Measurements from ENCODE around the gene ETNK2.
A peak's percentile ranks its signal among the peaks of the same experiment; 100 is the strongest.

The ETNK2 gene

DNA sequence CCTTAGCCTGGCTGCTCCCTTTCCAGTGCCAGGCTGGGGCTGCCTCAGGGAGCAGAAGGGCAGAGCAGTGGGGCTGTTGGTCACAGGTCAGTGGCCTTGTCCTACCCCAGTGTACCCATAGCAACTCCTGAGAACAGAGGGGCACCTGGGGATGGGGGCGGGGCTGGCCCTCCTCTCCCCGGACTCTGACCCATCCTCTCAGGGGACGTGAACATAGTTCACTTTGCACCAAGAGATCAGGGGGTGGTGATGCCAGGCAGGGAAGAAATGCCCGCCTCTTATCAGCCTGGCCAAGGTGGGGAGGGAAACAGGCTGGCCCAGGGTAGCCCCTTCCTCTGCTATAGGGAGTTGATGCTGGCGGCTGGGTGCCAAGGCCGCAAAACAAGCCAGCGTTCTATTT lies 4.9 kb downstream of the ETNK2 start:
- no peak for DNase-seq

DNA sequence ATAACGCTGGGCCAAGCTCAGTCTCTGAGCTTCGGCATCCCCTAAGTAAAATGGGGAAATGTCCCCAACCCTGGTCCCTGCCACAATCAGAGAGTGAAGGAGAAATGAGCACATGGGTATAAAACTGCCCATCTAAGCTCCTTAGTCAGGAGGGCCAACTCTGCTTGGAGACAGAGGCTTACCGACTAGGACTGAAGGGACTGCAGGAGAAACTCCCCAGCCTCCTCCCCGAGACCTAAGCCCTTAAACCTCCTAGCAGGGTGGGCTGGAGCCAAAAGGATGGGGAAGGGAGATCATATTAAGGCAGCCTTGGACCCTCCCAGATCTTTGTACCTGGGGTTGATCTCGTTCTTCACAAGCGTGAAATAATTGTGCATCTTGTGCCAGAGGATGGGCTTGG lies 5.5 kb downstream of the ETNK2 start:
- DNase-seq: no peak

DNA sequence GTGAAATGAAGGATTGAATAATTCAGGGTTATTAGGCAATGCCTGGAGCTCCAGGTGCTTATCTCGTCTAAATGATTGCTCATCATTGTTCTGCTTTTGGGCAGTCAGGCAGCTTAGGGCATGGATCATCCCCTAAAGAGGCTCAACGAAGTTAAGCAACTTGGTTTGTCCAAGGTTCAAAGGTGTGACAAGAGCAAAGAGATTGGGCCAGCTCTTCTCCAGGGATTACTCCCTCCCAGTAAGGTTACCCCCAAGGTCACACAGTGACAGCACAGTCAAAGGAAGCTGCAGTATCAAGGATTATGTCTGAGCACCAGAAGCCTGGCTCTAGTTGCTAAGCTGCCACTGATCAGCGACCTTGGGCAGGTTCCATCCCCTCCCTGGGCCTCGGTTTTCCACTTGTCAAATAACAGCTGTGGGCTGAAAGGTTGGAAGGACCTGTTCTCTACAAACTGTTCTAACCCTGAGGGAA lies 6.8 kb downstream of the ETNK2 start:
- DNase-seq: no peak

DNA sequence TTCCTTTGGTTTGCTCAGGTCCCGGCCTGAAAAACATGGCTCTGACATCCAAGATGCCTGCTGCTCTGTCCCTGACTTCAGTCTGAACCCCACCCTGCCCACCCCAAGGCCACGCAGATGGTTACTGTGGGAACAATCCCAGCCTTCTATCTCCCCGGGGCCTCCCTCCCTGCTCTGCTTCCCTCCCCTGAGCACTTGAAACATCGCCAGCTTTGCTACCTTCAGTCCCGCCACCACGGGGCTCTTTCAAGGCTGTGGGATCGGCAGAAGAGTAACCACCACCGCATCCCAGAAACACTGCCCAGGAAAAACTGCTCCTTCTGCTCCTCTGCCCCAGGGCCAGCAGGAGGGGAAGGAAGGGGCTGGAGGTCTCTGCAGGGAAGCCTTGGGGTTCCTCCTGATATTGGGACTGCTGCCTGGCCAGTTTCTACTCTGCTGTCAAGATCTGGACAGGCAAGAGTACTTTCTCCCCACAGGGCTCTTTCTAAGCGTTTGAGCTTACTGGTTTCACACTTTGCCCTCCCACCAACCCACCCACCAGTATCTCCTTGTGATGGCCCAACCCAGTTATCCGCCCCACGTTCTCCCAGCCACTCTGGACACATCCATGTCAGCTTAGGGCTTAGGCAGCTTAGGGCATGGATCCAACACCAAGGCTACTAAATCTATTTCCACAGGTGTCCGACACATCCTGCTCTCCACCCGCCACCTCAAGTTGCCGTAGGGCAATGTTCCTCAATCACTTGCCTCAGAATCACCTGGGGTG lies 8.4 kb downstream of the ETNK2 start:
- no peak for DNase-seq

DNA sequence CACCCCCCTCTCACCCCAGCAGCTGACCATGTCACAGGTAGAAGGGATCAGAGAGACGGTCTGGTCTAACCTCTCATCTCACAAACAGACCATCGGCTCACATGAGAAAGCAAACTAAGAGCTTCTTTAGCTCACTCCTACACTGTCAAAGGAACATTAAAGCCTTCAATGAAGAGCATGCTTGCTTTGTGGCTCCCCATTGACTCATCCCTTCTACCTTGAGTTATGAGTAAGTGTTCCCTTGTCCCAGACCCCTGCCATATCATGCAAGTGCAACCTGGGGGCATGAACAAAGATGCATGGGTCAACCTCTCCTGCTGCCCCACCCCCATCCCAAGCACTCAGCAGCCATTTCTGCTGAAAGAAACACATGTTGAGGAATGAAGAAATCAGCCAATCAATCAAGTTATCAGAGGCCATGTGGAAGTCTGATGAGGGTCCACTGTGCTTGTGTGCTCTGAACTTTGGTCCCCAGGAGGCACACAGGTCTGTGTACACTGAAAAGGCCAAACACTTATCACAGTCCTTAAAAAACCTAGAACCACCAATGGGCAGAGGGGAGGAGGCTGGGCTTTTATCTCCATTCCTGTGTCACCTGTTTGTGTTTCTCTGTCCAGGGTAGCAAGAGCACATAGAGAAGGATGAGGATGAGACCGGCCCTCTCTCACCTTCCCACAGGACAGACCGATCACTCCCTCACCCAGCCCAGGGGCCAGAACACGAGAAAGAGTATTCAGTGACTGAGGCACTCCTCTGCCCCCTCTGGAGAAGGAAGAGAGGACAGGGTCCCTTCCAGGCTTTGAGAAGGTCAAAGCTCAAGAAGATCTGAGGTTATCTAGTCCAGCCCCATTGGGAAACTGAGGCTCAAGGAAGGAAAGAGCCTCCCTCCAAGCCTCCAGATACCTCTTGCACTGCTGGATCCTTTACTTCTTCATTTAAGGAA lies 9.5 kb downstream of the ETNK2 start:
- DNase-seq: no peak

DNA sequence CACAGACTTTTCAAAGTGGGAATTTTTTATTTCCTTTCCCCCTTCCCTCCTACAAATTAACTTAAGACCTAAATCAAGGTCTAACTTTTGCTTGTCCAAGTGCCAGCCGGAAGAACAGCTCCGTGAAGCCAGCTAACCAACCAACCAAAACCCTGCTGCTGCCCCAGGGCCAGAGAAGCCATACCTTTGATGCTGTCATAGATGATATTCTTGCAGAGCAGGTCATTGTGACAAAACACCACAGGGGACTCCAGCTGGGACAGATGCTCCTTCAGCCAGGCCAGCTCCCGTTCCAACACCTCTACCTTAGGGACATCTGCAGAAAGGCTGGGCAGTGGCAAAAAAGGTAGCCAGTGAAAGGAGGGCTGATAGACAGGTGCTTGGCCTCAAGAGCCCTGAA lies 10.7 kb downstream of the ETNK2 start:
- no peak for DNase-seq

DNA sequence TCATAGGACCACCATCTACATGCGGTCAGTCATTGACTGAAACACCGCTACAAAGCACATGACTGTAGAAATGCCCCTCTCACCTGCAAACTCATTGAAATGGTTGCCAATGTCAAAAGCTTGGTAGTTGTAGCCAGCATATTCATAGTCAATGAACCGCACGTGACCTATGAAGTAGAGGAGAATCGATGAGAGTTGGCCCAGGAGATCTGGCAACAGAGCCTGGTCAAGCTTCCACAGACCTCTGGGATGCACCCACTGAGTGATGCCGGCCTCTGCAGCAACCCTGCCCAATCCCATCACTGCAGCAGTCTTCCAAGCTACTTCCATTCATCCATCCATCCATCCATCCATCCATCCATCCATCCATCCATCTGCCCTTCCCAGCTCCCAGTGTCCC lies 11.9 kb downstream of the ETNK2 start:
- DNase-seq: no peak

DNA sequence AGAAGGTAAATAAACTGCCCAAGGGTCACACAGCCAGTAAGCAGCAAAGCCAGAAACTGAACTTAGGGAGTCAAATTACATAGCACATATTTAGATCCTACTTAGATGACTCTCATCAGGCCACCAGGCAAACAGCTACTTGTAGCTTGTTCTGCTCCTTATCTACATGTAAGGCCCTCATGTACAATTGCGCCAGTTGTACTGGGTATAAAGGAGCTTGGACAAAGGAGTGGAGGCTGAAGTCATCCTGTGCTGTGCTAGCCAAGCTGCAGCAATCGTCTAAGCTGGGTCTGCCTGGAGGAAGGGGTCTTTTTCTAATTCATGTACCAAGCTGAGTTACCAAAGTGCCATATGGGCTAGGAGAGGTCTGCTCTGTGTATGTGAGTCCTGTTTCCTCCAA lies 12.8 kb downstream of the ETNK2 start:
- DNase-seq: no peak

DNA sequence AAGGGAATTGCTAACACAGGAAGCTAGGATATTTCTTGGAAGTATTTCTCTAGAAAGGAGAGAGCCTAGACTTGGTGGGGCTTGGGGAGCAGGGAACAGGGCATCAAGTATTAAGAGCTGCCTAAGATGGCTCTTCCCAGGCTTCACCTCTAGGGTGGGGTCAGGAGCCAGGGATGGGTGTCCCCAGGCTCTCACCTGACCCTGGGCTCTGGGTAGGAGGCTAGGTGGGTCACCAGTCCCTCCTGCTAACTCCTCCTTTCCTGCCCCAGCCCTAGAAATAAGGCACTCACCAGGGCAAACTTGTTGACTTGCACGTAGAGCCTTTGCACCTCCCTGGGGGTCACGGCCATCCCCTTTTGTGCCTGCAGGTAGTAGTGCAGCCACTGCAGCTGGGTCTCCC lies 15.0 kb downstream of the ETNK2 start:
- DNase-seq: no peak

DNA sequence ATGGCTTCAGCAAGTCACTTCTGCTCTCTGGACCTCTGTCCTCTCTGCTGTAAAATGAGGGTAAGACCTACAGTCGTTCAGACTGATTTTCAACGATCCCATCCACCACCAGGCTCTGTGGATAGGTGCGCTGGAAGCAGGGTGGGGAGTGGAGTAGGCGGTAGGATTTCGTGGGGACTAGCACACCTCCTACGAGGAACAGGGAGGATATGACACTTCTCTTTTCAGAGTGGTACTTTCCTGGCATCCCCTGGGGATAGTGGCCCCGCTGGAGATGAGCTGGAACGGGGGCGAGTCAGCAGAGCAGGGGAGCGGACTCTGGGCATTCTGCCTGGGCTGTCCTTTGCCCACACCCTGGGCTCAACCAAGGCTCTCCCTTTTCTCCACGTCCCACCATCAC lies 17.7 kb downstream of the ETNK2 start:
- no peak for DNase-seq

DNA sequence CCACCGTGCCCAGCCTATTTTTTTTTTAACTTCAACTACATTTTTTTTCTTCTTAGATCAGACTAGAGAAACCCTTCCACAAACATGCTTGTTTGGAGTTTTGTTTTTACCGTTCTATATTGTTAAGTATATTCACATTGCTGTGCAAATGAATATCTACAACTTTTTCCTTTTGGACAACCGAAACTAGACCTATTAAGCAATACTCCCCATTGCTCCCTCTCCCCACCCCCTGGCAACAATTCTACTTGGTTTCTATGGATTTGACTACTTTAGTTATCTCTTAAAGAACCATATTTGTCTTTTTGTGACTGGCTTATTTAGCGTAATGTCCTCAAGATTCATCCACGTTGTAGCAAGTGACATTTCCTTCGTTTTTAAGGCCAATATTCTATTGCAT lies 19.1 kb downstream of the ETNK2 start:
- no peak for DNase-seq

DNA sequence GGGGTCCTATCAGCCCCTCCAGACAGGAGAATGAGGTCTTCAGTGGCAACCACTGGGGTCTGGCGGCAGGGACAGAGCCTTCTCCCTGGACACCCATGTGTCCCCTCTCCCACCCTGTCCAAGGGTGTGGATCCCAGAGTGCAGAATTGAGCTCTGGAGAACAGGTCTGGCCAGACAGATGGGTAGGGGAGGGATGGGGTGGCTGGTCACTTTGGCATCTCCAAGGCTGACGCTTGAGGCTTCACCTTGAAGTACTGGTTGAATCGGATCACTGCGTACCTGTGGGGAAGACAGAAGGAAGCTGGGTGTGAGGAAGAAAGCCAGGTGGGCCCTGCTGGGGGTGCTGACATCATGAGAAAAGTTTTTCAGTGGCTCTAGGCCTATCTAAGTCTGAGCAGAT lies 19.9 kb downstream of the ETNK2 start:
- no peak for DNase-seq

DNA sequence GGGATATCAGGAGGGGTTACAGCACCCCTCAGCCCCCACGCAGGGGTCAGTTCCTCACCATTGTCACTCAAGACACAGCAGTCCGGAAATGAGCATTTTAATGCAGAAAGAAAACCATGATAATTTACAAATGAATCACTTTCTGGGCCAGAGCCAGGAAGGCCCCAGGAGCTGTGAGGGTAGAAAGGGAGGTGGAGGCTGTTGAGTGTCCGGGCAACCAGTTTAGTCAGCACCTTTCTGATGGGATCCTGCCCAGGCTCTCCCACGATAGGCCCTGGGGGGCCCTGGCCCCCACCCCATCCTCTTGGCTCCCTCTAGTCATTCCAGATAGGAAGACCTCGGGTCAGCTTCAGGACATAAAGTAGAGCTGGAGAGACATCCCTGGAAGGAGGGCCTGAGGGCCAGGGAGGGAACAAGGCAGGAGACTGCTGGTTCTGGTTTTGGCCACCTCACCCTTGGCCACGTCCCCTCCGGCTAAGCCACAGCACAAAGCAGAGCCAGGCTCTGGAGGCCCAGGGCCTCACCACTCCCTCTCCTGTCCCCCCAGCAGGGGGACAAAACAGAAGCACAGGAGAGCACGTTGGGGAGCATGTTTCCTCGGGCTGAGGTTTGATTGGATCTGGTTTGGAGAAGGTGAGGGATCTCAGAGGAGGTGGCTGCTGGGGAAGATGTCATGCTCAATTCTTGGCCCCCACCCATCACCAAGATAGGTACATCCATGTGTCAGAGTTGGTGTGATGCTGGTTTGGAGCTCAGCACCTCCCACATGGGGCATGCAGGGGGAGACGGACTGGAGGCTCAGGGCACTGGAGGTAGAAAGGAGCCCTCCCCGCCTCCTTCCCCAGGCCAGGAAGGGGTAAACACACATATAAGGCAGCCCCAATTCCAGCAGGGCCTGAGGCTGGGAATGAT lies 20.6 kb downstream of the ETNK2 start:
- no peak for DNase-seq

DNA sequence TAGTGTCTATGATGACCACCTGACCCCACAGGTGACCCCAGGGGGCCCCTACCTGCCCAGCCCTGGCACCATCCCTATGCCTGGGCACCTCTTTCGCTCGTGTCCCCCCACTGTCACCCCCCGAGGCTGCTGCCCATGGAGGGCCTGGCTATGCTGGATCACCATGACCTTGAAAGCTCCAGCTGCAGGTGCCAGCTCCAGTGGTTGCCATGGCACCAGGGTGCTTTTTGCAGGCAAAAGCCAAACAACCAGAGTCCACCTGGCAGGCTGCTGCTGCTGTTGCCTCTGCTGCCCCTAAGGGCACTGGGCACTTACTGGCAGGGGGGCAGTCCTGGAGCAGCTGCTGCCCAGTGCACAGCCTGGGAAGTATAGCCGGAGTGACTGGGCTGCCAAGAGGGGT lies 21.7 kb downstream of the ETNK2 start:
- DNase-seq: no peak

DNA sequence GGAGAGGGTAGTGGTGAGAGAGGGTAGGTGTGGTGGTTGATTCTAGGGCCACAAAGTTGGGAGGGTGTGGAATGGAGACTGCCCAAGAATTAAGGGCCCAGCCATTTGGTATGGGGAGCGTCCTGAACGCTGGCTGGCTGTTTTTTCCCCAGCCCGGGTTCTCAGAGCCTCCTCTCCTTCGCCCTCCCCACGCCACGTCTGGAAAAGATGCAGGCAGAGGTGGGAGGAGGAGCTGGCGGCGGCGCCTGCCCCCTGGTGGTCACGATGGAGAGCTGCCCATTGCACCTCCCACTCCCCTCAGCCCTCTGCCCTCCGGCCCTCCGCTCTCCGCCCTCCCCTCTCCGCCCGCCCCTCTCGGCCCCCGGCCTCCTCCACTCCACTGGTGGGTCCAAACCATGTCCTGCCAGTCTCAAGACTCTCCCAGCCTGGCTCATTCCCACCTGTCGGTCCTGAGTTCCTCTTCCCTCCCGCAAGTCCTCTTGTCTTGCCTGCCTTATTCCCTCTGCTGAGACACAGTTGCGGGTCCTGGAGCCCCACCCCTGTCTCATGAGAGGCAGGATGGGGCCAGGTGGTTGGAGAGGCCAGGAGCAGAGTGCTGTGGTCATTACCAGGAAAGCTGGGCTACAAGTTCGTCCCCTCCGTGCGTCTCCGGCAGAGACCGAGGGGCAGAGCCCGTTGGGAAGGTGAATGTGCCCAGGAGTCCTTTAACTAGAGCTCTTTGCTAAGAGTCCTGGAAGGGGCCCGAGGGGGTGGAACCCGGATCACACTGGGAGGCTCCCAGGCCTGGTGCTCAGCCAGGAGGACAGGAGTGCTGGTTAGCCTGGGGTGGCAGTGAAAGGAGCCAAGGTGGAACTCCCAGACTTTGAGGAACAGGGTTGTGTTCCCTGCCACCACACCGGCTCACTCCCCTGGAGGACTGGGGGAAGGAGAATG lies 22.6 kb downstream of the ETNK2 start:
- peak; percentile 37 to 60 for DNase-seq

DNA sequence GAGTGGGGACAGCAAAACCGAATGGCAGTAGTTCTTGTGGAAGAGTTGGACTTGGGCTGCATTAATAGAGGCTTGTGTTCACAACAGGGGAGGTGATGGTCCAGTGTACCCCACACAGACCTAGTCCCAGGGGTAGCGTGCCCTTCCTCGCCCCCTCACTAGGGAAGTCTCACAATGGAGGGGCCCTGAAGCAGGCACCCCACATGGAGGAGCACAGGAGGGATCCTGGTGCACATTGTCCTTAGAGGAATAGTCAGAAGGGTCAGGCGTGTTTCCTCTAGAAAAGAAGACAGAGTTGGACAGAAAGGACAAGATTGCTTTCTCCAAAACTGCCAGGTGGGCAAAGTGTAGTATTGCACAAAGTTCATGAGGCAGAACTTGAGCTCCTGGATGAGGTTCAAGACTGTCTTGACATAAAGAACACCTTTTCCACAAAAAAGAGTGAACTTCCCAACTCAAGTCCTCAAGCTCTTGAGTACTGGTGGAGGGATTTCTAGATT lies 23.3 kb downstream of the ETNK2 start:
- no peak for DNase-seq

DNA sequence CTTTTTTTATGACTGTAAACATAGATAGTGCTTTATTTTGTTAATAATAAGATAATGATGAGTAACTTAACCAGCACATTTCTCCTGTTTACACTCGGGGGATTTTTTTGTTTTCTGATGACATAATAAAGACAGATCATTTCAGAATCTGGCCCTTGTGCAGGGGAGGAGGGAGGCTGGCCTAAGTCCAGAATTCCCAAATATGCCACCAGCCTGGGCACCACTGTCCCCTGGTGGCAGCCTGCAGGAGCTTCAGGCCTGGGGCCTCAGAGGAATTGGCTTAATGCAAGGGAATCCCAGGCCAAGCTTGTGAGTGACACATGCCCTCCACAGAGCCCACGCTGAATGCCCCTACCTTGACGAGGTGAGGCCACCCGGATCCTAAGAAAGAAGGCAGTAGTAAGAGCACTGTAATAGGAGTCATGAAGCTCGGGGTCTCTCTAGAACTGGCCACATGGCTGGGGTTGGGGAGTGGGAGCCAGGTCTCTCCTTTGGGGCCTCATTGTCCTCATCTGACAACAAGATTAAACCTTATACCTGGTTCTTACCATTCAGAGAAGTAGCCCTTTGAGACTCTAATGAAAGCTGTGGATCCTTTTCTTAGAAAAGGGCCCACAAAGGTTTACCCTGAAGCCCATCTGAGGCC lies 24.1 kb downstream of the ETNK2 start:
- DNase-seq: peak; percentile 74 to 76

DNA sequence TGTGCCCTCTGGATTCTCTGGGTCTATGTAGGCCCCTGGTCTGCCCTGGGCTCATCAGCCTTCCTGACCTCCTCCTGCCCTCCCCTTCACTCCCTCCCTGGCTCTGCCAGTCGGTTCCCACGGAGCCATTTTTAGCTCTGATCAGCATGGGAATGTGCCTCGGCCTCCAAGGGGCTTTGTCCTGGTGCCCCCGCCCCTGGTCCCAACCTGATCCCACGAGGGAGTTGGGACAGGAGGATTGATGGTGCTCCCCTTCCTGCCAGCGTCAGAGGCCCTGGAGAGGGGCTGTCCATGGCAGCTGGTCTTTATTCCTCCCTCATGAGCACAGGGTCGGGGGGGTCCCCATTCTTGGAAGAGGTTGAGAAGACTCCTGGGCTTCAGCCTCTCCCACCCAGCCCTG lies 24.9 kb downstream of the ETNK2 start:
- no peak for DNase-seq

DNA sequence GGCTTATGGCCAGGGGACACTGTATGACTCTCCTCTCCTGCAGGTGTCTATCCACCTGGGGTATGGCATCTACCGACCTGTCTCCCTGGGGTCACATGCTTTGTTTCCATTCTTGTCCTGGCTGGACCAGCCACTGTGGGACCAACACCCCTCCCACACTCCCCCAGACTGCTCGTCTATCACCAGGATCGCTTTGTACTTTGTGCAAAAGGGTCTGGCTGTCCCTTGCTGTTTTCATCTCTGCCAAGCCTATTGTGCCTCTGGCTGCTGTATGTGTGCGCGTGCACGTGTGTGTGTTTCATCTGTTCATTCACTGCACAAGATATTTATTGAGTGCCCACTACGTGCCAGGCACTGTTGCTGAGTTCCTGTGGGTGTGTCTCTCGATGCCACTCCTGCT lies 25.5 kb downstream of the ETNK2 start:
- DNase-seq: no peak

DNA sequence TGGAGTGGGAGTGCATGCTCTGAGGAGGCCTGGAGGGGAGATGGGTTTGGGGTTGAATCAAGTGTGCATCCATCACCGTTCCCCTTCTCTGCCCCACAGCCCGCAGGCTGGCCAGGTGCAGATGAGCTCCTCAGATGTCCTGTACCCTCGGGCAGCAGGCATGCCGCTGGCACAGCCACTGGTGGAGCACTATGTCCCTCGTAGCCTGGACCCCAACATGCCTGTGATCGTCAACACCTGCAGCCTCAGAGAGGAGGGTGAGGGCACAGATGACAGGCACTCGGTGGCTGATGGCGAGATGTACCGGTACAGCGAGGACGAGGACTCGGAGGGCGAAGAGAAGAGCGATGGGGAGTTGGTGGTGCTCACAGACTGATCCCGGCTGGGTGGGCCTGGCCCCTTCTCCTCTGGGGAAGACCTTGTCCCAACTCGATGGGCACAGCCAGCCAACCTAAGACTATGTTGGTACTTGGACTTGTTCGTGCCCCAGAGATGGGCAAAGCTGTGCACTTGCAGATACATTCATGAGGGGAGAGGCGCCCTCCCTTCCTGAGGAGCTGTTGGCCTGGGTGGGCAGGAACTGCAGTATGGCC lies 26.0 kb downstream of the ETNK2 start:
- DNase-seq: no peak

DNA sequence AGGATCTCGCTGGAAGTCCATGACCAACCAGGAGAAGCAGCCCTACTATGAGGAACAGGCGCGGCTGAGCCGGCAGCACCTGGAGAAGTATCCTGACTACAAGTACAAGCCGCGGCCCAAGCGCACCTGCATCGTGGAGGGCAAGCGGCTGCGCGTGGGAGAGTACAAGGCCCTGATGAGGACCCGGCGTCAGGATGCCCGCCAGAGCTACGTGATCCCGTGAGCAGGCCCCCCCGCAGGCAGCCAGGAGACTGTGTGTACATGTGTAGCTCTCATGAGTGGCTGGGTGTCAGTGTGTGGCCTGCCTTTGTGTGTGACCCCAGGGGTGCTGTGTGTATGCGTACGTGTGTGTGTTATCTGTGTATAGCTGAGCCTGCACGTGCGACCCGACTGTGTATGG lies 27.2 kb downstream of the ETNK2 start:
- no peak for DNase-seq
